ENCODE results near the gene IRAK2. TPM values are rescaled to one million over a fixed set of nuclear protein-coding genes. Genes with fewer than 3 reads are reported as not detected.

IRAK2 gene
- total and polyA plus RNA-seq, 7 donors, result 1.1 to 6.1 (median 2.8) TPM

DNA sequence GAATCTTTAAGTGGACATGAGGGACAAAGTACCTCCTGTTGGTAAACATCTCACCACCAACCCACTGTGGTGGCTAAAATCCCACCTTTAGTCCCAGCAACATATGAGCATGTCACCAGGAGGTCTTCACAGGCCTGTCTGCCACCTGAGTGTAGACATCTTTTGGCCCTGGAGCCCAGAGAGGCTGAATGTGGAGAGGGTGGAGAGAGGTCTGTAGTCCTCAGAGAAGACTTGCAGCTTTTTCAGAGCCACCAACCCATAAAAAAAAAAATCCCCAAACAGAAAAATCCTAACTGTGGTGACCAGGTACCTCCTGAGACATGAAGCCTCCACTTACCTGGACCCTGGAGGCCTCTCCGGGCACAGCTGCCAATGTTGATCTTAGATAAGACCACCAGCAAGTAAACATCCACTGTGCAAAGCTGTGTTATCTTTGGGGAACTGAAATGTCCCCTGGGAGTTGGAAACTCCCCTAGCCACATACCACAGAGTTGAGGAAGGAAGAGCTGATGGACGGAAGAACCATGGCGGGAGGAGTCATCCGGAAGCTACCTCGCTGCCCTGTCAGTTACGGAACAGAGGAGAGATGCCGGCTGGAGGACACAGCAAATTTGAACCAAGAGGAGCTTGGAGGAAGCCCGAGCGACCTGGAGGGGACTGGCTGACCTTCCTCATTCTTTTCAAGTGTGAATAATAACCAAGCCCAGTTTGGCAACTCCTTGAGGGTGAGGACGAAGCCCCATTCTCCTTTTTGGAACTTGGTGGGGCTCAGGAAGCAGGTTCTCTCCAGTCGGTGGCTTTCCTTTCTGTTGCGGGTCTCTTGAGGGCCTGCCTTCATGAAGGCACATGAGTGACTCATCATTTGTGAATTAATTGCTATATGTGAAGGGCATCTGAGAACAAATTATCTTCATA, 128.0 kb downstream of the IRAK2 start, which contains the start of gene GHRL:
GHRL (minus strand) TSS at position 443 of the 915 bp plus-strand sequence. CDS start 2,767 bp downstream, outside the sequence.
- no peak within 1 kb of the TSS for H3K4me3 ChIP-seq
- DNase-seq, result no peak

More for the DNA sequence above, 128.0 kb downstream of the IRAK2 start, which contains the start of gene GHRL:
- H3K9me3 ChIP-seq, result no peaks in the 10 kb centered on the region
- intact Hi-C loops (cut with DNase I), result no loop called here
- no peaks in the 10 kb centered on the region for H3K4me1 ChIP-seq
- no peaks in the 10 kb centered on the region for H3K27me3 ChIP-seq
- H3K36me3 ChIP-seq, result peaks cover 0 to 18% (median 9%) of the 10 kb centered on the region in 4 donors
- H3K27ac ChIP-seq, result no peak within 1 kb of the TSS
- no peak for TF ChIP-seq EP300 (IDR thresholded peaks at IDR 0.05)
- no peak for TF ChIP-seq POLR2AphosphoS5 (IDR thresholded peaks at IDR 0.05)
- TF ChIP-seq POLR2A (IDR thresholded peaks at IDR 0.05), result no peak
- TF ChIP-seq, protein P1, sequence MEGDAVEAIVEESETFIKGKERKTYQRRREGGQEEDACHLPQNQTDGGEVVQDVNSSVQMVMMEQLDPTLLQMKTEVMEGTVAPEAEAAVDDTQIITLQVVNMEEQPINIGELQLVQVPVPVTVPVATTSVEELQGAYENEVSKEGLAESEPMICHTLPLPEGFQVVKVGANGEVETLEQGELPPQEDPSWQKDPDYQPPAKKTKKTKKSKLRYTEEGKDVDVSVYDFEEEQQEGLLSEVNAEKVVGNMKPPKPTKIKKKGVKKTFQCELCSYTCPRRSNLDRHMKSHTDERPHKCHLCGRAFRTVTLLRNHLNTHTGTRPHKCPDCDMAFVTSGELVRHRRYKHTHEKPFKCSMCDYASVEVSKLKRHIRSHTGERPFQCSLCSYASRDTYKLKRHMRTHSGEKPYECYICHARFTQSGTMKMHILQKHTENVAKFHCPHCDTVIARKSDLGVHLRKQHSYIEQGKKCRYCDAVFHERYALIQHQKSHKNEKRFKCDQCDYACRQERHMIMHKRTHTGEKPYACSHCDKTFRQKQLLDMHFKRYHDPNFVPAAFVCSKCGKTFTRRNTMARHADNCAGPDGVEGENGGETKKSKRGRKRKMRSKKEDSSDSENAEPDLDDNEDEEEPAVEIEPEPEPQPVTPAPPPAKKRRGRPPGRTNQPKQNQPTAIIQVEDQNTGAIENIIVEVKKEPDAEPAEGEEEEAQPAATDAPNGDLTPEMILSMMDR (IDR thresholded peaks at IDR 0.05), result no peak
- 41 to 82% methylated on average over 12 of the region's 12 CpGs for WGBS, 2 donors

Small RNA genes lying within 50 kb of the gene (small RNA-seq; reads per million reads assigned to genes)
- gene RF02126, result 0 reads per million in 3 donors

Other genes starting within 250 kb of the IRAK2 start
- 10 to 100 TPM; 57.8 to 88.9 (median 66.3) TPM for gene IL17RC, start 247.8 kb upstream of the IRAK2 start, total RNA-seq
- gene IL17RC, start 247.8 kb upstream of the IRAK2 start, polyA plus RNA-seq, result 10 to 100 TPM in 2 of 3 donors, 1 to 10 TPM in 1; 9.9 to 36.5 (median 13.8) TPM
- 10 to 100 TPM; 31.4 to 67.8 (median 54.7) TPM for gene CRELD1, start 231.1 kb upstream of the IRAK2 start, total RNA-seq
- gene CRELD1, start 231.1 kb upstream of the IRAK2 start, polyA plus RNA-seq, result 10 to 100 TPM in 1 of 3 donors, 1 to 10 TPM in 2; 4.8 to 33.7 (median 6.7) TPM
- gene PRRT3, start 212.5 kb upstream of the IRAK2 start, total RNA-seq, result 1 to 10 TPM; 1.5 to 2.6 (median 2.2) TPM
- gene PRRT3, start 212.5 kb upstream of the IRAK2 start, polyA plus RNA-seq, result under 1 TPM; 0.46 to 0.90 (median 0.60) TPM
- gene EMC3, start 178.1 kb upstream of the IRAK2 start, total RNA-seq, result 10 to 100 TPM; 37.1 to 95.7 (median 45.2) TPM
- 10 to 100 TPM; 20.6 to 76.4 (median 24.6) TPM for gene EMC3, start 178.1 kb upstream of the IRAK2 start, polyA plus RNA-seq
- gene FANCD2, start 138.5 kb upstream of the IRAK2 start, total RNA-seq, result 1 to 10 TPM; 1.5 to 5.8 (median 3.1) TPM
- 10 to 100 TPM in 1 of 3 donors, 1 to 10 TPM in 1, under 1 TPM in 1; 0.60 to 12.6 (median 1.4) TPM for gene FANCD2, start 138.5 kb upstream of the IRAK2 start, polyA plus RNA-seq
- not detected for gene FANCD2OS, start 56.7 kb upstream of the IRAK2 start, total RNA-seq
- not detected for gene FANCD2OS, start 56.7 kb upstream of the IRAK2 start, polyA plus RNA-seq
- 100 to 1,000 TPM; 111 to 239 (median 152) TPM for gene BRK1, start 49.2 kb upstream of the IRAK2 start, total RNA-seq
- gene BRK1, start 49.2 kb upstream of the IRAK2 start, polyA plus RNA-seq, result 100 to 1,000 TPM; 179 to 260 (median 191) TPM
- gene VHL, start 23.1 kb upstream of the IRAK2 start, total RNA-seq, result 10 to 100 TPM; 20.1 to 29.9 (median 25.8) TPM
- gene VHL, start 23.1 kb upstream of the IRAK2 start, polyA plus RNA-seq, result 10 to 100 TPM; 20.4 to 35.4 (median 28.9) TPM
- 10 to 100 TPM; 11.2 to 23.3 (median 12.6) TPM for gene TATDN2, start 83.5 kb downstream of the IRAK2 start, total RNA-seq
- gene TATDN2, start 83.5 kb downstream of the IRAK2 start, polyA plus RNA-seq, result 10 to 100 TPM; 13.4 to 25.7 (median 17.4) TPM
- under 1 TPM in 2 of 4 donors, not detected in 2; 0.54 to 0.71 TPM for gene GHRL, start 128.0 kb downstream of the IRAK2 start, total RNA-seq
- 1 to 10 TPM in 1 of 3 donors, not detected in 2; 1.5 TPM for gene GHRL, start 128.0 kb downstream of the IRAK2 start, polyA plus RNA-seq
- 10 to 100 TPM; 53.5 to 87.2 (median 67.1) TPM for gene SEC13, start 156.2 kb downstream of the IRAK2 start, total RNA-seq
- gene SEC13, start 156.2 kb downstream of the IRAK2 start, polyA plus RNA-seq, result 100 to 1,000 TPM; 125 to 178 (median 134) TPM